ENCODE results near the gene TMEM117.
"Not testable (repeated sequence)": the region's sequence is repeated elsewhere in the genome, so short reads cannot be mapped to it uniquely, and the experiment has no call there.

Gene TMEM117

GRCh38 chr12:44377443-44378187 is 541.7 kb downstream of the TMEM117 start:
- no peak for DNase-seq (ENCODE audit: low read depth in 2 of 2)

- not testable (repeated sequence) for DNase-seq (ENCODE audit: low read depth in 2 of 2)
Measured at GRCh38 chr12:44379113-44379512, 543.2 kb downstream of the TMEM117 start.

GRCh38 chr12:44379831-44380230 is 544.0 kb downstream of the TMEM117 start:
- DNase-seq (ENCODE audit: low read depth in 2 of 2): no peak

GRCh38 chr12:44380861-44381260 is 545.0 kb downstream of the TMEM117 start:
- no peak for DNase-seq (ENCODE audit: low read depth in 2 of 2)

- DNase-seq (ENCODE audit: low read depth in 2 of 2): no peak
Measured at GRCh38 chr12:44381341-44381740, 545.5 kb downstream of the TMEM117 start.

- DNase-seq (ENCODE audit: low read depth in 2 of 2): no peak
Measured at GRCh38 chr12:44384136-44384535, 548.3 kb downstream of the TMEM117 start.

- no peak for DNase-seq (ENCODE audit: low read depth in 2 of 2)
Measured at GRCh38 chr12:44385964-44386363, 550.1 kb downstream of the TMEM117 start.

- no peak for DNase-seq (ENCODE audit: low read depth in 2 of 2)
Measured at GRCh38 chr12:44387581-44387980, 551.7 kb downstream of the TMEM117 start.

- DNase-seq (ENCODE audit: low read depth in 2 of 2): no peak
Measured at GRCh38 chr12:44389038-44389437, 553.2 kb downstream of the TMEM117 start.

- no peak for DNase-seq (ENCODE audit: low read depth in 2 of 2)
Measured at GRCh38 chr12:44389896-44390295, 554.0 kb downstream of the TMEM117 start.

GRCh38 chr12:44397631-44398030 is 561.8 kb downstream of the TMEM117 start:
- DNase-seq (ENCODE audit: low read depth in 2 of 2): no peak

GRCh38 chr12:44403185-44403584 is 567.3 kb downstream of the TMEM117 start:
- no peak for DNase-seq (ENCODE audit: low read depth in 2 of 2)

- no peak for DNase-seq (ENCODE audit: low read depth in 2 of 2)
Measured at GRCh38 chr12:44405297-44405696, 569.4 kb downstream of the TMEM117 start.

- DNase-seq (ENCODE audit: low read depth in 2 of 2): no peak
Measured at GRCh38 chr12:44422559-44422958, 586.7 kb downstream of the TMEM117 start.

GRCh38 chr12:44428825-44429224 is 592.9 kb downstream of the TMEM117 start:
- DNase-seq (ENCODE audit: low read depth in 2 of 2): no peak

- DNase-seq (ENCODE audit: low read depth in 2 of 2): no peak
Measured at GRCh38 chr12:44431647-44432343, 595.9 kb downstream of the TMEM117 start.

GRCh38 chr12:44433659-44434058 is 597.8 kb downstream of the TMEM117 start:
- no peak for DNase-seq (ENCODE audit: low read depth in 2 of 2)

GRCh38 chr12:44436756-44437155 is 600.9 kb downstream of the TMEM117 start:
- no peak for DNase-seq (ENCODE audit: low read depth in 2 of 2)

All from stimulated activated CD4-positive, alpha-beta T cell treated with anti-CD3 and anti-CD28 coated beads, Interleukin-1b, Interleukin-23, amount 100 ng/mL, for 4 hours (primary cell).